ENCODE results near the gene ZMAT3.
"Not testable (repeated sequence)": the region's sequence is repeated elsewhere in the genome, so short reads cannot be mapped to it uniquely, and the experiment has no call there.

Gene ZMAT3

DNA sequence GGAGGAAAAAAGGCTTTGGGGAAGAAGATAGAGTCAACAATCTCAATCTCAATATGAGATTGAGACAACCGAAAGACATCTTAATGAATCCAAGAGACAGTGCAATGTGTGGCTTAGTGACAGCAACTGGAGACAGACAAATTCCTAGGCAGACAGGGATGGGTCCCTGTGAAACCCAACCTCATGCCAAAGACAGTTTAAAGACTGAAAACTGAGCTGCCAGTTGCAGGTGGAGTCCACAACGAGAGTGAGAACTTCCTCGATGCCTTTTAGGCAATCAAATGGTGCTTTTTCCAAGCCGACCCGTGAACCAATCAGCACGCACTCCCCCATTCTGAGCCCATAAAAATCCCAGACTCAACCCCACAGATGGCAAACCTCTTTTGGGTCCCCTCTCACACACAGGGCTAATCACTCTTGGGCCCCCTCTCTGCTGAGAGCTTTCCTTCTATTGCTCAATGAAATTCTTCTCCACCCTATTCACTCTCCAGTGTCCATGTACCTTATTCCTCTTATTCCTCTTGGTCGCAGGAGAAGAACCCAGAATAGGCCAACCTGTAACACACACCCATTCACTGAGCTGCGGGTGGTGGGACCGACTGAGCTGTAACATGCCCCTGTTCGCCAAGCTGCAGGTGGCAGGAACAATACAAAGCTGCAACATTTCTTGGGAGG lies 34.8 kb downstream of the ZMAT3 start:
- no peak overlapping the region for H3K27ac ChIP-seq
- H3K79me2 ChIP-seq (ENCODE audit: insufficient read depth, low read depth): no peaks in the 10 kb centered on the region
- no peak overlapping the region for H2AFZ ChIP-seq (ENCODE audit: low read depth)
- no peaks in the 10 kb centered on the region for H4K20me1 ChIP-seq (ENCODE audit: insufficient read depth)
- no peak for TF ChIP-seq CTCF (conservative IDR thresholded peaks at IDR 0.05; ENCODE audit: low read depth, low read length)
- H3K36me3 ChIP-seq (ENCODE audit: insufficient read depth): no peaks in the 10 kb centered on the region
- H3K9ac ChIP-seq: no peak overlapping the region
- H3K27me3 ChIP-seq (ENCODE audit: insufficient read depth, low read depth): no peaks in the 10 kb centered on the region
- no peaks in the 10 kb centered on the region for H3K4me1 ChIP-seq (ENCODE audit: low read depth, poor library complexity, severe bottlenecking)
- no peak overlapping the region for H3K4me3 ChIP-seq (IDR thresholded peaks at IDR 0.05; ENCODE audit: insufficient read depth, low read depth, low read length)
- H3K4me2 ChIP-seq: no peak overlapping the region

DNA sequence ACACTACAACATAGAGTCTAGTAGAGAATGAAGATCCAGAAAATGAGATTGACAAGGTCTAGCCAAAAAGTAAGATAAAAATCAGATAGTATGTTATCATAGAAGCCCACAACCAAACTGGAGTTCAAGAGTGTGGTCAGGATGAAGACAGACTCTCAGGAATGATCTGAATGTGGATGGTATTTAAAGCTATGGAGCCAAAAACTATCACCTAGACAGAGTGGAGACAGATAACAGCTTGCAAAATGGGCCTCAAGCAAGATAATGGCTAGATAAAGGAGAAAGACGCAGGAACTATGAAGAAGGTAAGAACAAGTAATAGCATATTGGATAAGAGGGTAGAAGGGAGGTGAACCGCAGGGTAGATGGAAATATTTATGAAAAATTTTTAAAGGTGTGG lies 35.4 kb downstream of the ZMAT3 start:
- Histone ChIP-seq H3K9ac (no peak overlapping the region), H3K27ac (no peak overlapping the region), H3K4me2 (no peak overlapping the region), H3K27me3 (ENCODE audit: insufficient read depth, low read depth) (no peaks in the 10 kb centered on the region), H3K36me3 (ENCODE audit: insufficient read depth) (no peaks in the 10 kb centered on the region), H3K4me1 (ENCODE audit: low read depth, poor library complexity, severe bottlenecking) (no peaks in the 10 kb centered on the region), H3K4me3 (IDR thresholded peaks at IDR 0.05; ENCODE audit: insufficient read depth, low read depth, low read length) (no peak overlapping the region), H4K20me1 (ENCODE audit: insufficient read depth) (no peaks in the 10 kb centered on the region), H3K79me2 (ENCODE audit: insufficient read depth, low read depth) (no peaks in the 10 kb centered on the region), H2AFZ (ENCODE audit: low read depth) (no peak overlapping the region)
- TF ChIP-seq CTCF (conservative IDR thresholded peaks at IDR 0.05; ENCODE audit: low read depth, low read length): no peak

GRCh38 chr3:179035232-179035631 lies 36.4 kb downstream of the ZMAT3 start:
- no peak overlapping the region for H3K9ac ChIP-seq
- TF ChIP-seq CTCF (conservative IDR thresholded peaks at IDR 0.05; ENCODE audit: low read depth, low read length): no peak
- no peak overlapping the region for H3K4me2 ChIP-seq
- no peaks in the 10 kb centered on the region for H4K20me1 ChIP-seq (ENCODE audit: insufficient read depth)
- no peaks in the 10 kb centered on the region for H3K27me3 ChIP-seq (ENCODE audit: insufficient read depth, low read depth)
- H3K79me2 ChIP-seq (ENCODE audit: insufficient read depth, low read depth): no peaks in the 10 kb centered on the region
- H3K4me3 ChIP-seq (IDR thresholded peaks at IDR 0.05; ENCODE audit: insufficient read depth, low read depth, low read length): no peak overlapping the region
- no peak overlapping the region for H2AFZ ChIP-seq (ENCODE audit: low read depth)
- H3K27ac ChIP-seq: no peak overlapping the region
- no peaks in the 10 kb centered on the region for H3K4me1 ChIP-seq (ENCODE audit: low read depth, poor library complexity, severe bottlenecking)
- no peaks in the 10 kb centered on the region for H3K36me3 ChIP-seq (ENCODE audit: insufficient read depth)

DNA sequence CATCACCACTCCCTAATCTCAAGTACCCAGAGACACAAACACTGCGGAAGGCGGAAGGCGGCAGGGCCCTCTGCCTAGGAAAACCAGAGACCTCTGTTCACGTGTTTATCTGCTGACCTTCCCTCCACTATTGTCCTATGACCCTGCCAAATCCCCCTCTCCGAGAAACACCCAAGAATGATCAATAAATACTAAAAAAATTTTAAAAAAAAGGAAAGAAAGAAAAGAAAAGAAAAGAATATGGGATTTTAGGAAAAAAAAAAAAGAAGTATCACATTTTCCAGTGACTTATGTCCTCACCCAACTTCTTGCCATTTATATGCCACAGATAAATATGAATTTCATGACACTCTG lies 38.3 kb downstream of the ZMAT3 start:
- H3K9ac ChIP-seq; H3K79me2 ChIP-seq (ENCODE audit: insufficient read depth, low read depth); H3K4me2 ChIP-seq; H3K4me3 ChIP-seq (IDR thresholded peaks at IDR 0.05; ENCODE audit: insufficient read depth, low read depth, low read length); H3K27ac ChIP-seq; H4K20me1 ChIP-seq (ENCODE audit: insufficient read depth); H3K27me3 ChIP-seq (ENCODE audit: insufficient read depth, low read depth); H2AFZ ChIP-seq (ENCODE audit: low read depth); H3K36me3 ChIP-seq (ENCODE audit: insufficient read depth); H3K4me1 ChIP-seq (ENCODE audit: low read depth, poor library complexity, severe bottlenecking): not testable (repeated sequence)

DNA sequence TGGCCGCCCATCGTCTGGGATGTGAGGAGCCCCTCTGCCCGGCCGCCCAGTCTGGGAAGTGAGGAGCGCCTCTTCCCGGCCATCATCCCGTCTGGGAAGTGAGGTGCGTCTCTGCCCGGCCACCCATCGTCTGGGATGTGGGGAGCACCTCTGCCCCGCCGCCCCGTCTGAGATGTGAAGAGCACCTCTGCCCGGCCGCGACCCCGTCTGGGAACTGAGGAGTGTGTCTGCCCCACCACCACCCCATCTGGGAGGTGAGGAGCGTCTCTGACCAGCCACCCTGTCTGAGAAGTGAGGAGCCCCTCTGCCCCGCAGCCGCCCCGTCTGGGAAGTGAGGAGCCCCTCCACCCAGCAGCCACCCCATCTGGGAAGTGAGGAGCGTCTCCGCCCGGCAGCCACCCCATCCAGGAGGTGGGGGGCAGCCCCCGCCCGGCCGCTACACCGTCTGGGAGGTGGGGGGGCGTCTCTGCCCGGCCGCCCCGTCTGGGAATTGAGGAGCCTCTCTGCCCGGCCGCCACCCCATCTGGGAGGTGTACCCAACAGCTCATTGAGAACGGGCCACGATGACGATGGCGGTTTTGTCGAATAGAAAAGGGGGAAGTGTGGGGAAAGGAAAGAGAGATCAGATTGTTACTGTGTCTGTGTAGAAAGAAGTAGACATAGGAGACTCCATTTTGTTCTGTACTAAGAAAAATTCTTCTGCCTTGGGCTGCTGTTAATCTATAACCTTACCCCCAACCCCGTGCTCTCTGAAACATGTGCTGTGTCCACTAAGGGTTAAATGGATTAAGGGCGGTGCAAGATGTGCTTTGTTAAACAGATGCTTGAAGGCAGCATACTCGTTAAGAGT lies 38.9 kb downstream of the ZMAT3 start:
- not testable (repeated sequence) for H3K36me3 ChIP-seq (ENCODE audit: insufficient read depth); H3K4me3 ChIP-seq (IDR thresholded peaks at IDR 0.05; ENCODE audit: insufficient read depth, low read depth, low read length); H3K4me2 ChIP-seq; H3K9ac ChIP-seq; H2AFZ ChIP-seq (ENCODE audit: low read depth); H3K4me1 ChIP-seq (ENCODE audit: low read depth, poor library complexity, severe bottlenecking); H3K27ac ChIP-seq; H3K79me2 ChIP-seq (ENCODE audit: insufficient read depth, low read depth); H4K20me1 ChIP-seq (ENCODE audit: insufficient read depth); H3K27me3 ChIP-seq (ENCODE audit: insufficient read depth, low read depth)
